ENCODE results near the gene GNG2.

Gene GNG2

DNA sequence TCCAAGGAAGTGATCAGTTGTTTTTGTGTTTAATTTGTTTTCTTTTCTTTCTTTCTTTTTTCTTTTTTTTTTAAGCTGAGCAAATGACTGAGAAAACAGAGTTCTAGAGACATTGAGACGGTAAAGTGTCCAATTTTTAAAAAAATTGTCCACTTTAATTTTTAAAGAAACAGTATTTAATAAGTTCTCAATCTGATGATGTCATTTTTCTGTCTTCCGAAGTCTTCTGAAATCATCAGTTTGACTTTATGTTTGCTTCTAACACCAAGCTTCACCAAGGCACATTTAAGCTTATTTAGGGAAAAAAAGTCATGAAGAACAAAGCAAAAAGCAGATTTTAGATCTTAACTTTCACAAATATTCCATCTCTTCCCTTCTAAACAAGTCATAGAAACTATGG is 65.6 kb downstream of the GNG2 start:
- Mint-ChIP-seq H3K4me3 (no peak overlapping the region), H3K27ac (no peak overlapping the region), H3K4me1 (peaks cover 19 to 34% of the 10 kb centered on the region in 2 donors), H3K27me3 (no peaks in the 10 kb centered on the region), H3K9me3 (no peaks in the 10 kb centered on the region), H3K36me3 (peaks cover 12 to 30% of the 10 kb centered on the region in 2 donors)
- no peak for ATAC-seq (replicated peaks)
- no peak for DNase-seq

DNA sequence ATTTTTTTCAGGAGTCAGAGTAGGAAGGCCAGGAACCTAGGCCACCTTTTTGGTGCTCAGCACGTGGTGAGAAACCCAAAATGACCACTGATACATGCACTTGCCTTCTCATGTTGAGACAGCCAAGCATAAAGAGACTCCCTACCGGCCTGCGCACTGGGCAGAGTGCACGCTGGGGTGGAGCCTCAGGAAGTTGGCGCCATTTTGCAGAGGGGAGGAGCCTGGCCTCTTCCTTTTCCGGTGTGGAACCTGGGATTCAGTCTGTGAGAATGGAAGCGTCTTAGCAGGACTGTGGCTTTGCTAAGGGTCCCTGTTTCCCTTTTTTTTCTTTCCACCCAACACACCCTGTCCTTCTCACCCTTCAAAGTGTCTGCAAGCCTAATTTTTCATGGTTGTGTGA is 66.0 kb downstream of the GNG2 start:
- H3K9me3 Mint-ChIP-seq, result peaks cover 0 to 3% of the 10 kb centered on the region in 2 donors
- no peaks in the 10 kb centered on the region for H3K27me3 Mint-ChIP-seq
- ATAC-seq (replicated peaks) (no peak), DNase-seq (no peak)
- no peak overlapping the region for H3K27ac Mint-ChIP-seq
- no peak overlapping the region for H3K4me3 Mint-ChIP-seq
- peaks cover 24 to 39% of the 10 kb centered on the region in 2 donors for H3K4me1 Mint-ChIP-seq
- H3K36me3 Mint-ChIP-seq, result peaks cover 16 to 34% of the 10 kb centered on the region in 2 donors

DNA sequence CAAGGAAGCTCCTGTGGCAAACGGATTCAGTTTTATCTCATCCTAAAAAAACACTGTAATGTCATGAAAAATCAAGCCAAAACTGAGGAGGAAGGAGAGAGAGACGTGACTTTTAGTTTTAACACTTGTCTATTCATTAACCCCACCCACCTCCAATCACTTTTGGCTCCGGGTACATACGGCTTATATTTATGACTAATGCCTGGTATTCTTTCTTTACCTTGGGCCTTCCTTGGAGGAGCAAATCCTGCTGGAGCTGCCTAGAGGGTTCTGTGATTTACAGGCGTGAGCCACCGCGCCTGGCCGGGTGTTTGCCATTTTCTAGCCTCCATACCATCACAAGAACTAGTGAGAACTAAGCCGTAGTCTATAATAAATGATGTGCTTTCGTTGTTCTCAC is 68.2 kb downstream of the GNG2 start:
- peaks cover 0 to 3% of the 10 kb centered on the region in 2 donors for H3K9me3 Mint-ChIP-seq
- no peak overlapping the region for H3K4me3 Mint-ChIP-seq
- H3K27me3 Mint-ChIP-seq, result no peaks in the 10 kb centered on the region
- no peak overlapping the region for H3K27ac Mint-ChIP-seq
- DNase-seq, result no peak
- H3K36me3 Mint-ChIP-seq, result peaks cover 20 to 43% of the 10 kb centered on the region in 2 donors
- no peak for ATAC-seq (replicated peaks)
- H3K4me1 Mint-ChIP-seq, result peaks cover 20 to 38% of the 10 kb centered on the region in 2 donors

GRCh38 chr14:51929166-51929565 is 68.8 kb downstream of the GNG2 start:
- peaks cover 0 to 3% of the 10 kb centered on the region in 2 donors for H3K9me3 Mint-ChIP-seq
- no peak for ATAC-seq (replicated peaks)
- no peak overlapping the region for H3K4me3 Mint-ChIP-seq
- peaks cover 22 to 42% of the 10 kb centered on the region in 2 donors for H3K4me1 Mint-ChIP-seq
- no peaks in the 10 kb centered on the region for H3K27me3 Mint-ChIP-seq
- peaks cover 25 to 47% of the 10 kb centered on the region in 2 donors for H3K36me3 Mint-ChIP-seq
- DNase-seq, result no peak
- H3K27ac Mint-ChIP-seq, result no peak overlapping the region

- H3K36me3 Mint-ChIP-seq, result peaks cover 30 to 50% of the 10 kb centered on the region in 2 donors
- H3K27ac Mint-ChIP-seq, result peak overlapping the region; percentile 0
- no peak overlapping the region for H3K4me3 Mint-ChIP-seq
- no peak for ATAC-seq (replicated peaks)
- H3K27me3 Mint-ChIP-seq, result no peaks in the 10 kb centered on the region
- H3K4me1 Mint-ChIP-seq, result peaks cover 23 to 45% of the 10 kb centered on the region in 2 donors
- DNase-seq, result no peak
- peaks cover 0 to 3% of the 10 kb centered on the region in 2 donors for H3K9me3 Mint-ChIP-seq
Observed at GRCh38 chr14:51929910-51930682, 69.7 kb downstream of the GNG2 start.

GRCh38 chr14:51931308-51931707 is 70.9 kb downstream of the GNG2 start:
- DNase-seq, result no peak
- H3K36me3 Mint-ChIP-seq, result peaks cover 34 to 46% of the 10 kb centered on the region in 2 donors
- H3K4me1 Mint-ChIP-seq, result peaks cover 25 to 54% of the 10 kb centered on the region in 2 donors

GRCh38 chr14:51933191-51933590 is 72.8 kb downstream of the GNG2 start:
- Mint-ChIP-seq H3K27ac (no peak overlapping the region), H3K4me3 (no peak overlapping the region), H3K9me3 (peaks cover 0 to 3% of the 10 kb centered on the region in 2 donors), H3K27me3 (no peaks in the 10 kb centered on the region), H3K36me3 (peaks cover 31 to 42% of the 10 kb centered on the region in 2 donors), H3K4me1 (peaks cover 28 to 56% of the 10 kb centered on the region in 2 donors)
- ATAC-seq (replicated peaks) (no peak), DNase-seq (no peak)

More at GRCh38 chr14:51931308-51931707, 70.9 kb downstream of the GNG2 start:
- H3K27ac Mint-ChIP-seq, result no peak overlapping the region
- H3K27me3 Mint-ChIP-seq, result no peaks in the 10 kb centered on the region
- H3K4me3 Mint-ChIP-seq, result no peak overlapping the region
- peaks cover 0 to 3% of the 10 kb centered on the region in 2 donors for H3K9me3 Mint-ChIP-seq
- no peak for ATAC-seq (replicated peaks)

DNA sequence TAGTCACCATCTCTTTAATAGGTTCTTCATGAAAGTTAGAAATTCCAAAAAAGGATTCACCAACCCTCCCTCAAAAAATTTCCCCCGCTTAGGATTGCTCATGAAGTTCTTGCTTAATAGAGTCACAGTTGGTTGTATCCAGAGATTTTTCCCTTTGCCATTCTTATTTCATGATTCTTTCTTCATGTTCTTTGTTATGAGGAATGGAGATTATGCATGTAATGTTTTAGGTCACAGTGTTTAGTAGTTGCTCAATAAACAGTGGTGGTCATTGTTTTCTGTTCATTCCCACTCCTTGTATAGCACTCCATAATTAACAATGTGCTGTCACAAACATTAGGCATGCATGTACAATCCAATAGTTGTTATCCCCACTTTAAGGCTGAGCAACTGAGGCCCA is 77.7 kb downstream of the GNG2 start:
- Mint-ChIP-seq H3K27me3 (no peaks in the 10 kb centered on the region), H3K4me3 (no peak overlapping the region), H3K27ac (peak overlapping the region; percentile 77), H3K36me3 (peaks cover 33 to 48% of the 10 kb centered on the region in 2 donors), H3K9me3 (peaks cover 3 to 5% of the 10 kb centered on the region in 2 donors), H3K4me1 (peaks cover 31 to 51% of the 10 kb centered on the region in 2 donors)
- DNase-seq, result no peak
- no peak for ATAC-seq (replicated peaks)

DNA sequence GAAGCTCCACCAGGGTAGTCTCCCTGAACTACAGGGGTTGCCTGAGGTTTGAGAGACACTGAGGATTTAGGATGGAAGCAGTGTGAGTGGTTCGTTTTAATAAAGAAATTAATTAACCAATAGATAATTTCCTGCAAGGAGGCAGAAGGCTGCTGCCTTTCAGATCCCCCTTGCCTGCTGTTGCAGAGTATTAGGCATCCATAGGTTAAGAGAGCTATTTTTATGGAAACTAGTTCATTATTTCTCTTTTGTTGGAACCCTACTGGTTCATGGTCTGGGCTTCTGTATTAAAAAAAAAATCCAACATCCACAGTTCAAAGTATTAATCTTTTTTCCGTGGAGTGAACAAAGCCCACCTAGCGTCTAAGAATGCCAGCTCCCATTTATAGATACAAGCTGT is 78.4 kb downstream of the GNG2 start:
- Mint-ChIP-seq H3K4me1 (peaks cover 24 to 44% of the 10 kb centered on the region in 2 donors), H3K4me3 (no peak overlapping the region), H3K27ac (peak overlapping the region; percentile 77), H3K9me3 (peaks cover 3 to 5% of the 10 kb centered on the region in 2 donors), H3K36me3 (peaks cover 31 to 45% of the 10 kb centered on the region in 2 donors), H3K27me3 (no peaks in the 10 kb centered on the region)
- DNase-seq (no peak), ATAC-seq (replicated peaks) (no peak)

GRCh38 chr14:51939226-51939625 is 78.8 kb downstream of the GNG2 start:
- Mint-ChIP-seq H3K4me1 (peaks cover 22 to 40% of the 10 kb centered on the region in 2 donors), H3K4me3 (no peak overlapping the region)

DNA sequence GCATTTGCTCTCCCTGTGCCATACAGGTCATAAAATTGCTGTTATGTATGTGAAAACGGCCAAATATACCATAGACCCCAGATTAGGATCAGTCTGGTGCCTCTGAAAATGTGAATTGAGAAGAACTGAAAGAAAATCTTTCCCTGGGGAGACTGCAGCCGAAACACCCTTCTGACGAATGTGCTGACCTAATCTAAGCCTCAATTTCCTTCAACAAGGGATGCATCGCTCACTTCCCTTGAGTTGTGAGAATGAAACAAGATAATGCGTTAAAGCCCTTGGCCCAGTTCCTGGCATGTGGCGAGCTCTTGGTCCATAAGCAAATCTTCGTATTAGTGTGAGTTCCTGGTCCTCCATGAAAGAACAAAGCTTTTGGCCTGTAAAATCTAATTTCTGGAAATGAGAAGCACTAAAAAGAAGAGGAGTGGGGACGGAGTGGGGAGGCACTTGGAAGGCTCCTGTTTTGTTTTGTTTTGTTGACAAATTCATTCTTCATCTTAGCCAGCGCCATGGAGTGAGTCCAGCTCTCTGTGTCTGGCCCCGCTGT is 79.4 kb downstream of the GNG2 start:
- Mint-ChIP-seq H3K4me1 (peaks cover 19 to 35% of the 10 kb centered on the region in 2 donors), H3K27ac (peak overlapping the region; percentile 89), H3K9me3 (peaks cover 4 to 5% of the 10 kb centered on the region in 2 donors), H3K27me3 (no peaks in the 10 kb centered on the region), H3K4me3 (no peak overlapping the region), H3K36me3 (peaks cover 24 to 37% of the 10 kb centered on the region in 2 donors)
- ATAC-seq (replicated peaks) (peak; percentile 90 to 91), DNase-seq (peak; percentile 48)

More at GRCh38 chr14:51939226-51939625, 78.8 kb downstream of the GNG2 start:
- Mint-ChIP-seq H3K27ac (peak overlapping the region; percentile 89), H3K27me3 (no peaks in the 10 kb centered on the region), H3K36me3 (peaks cover 28 to 41% of the 10 kb centered on the region in 2 donors), H3K9me3 (peaks cover 3 to 5% of the 10 kb centered on the region in 2 donors)
- peak in 1 of 2 donors; percentile 22 for ATAC-seq (replicated peaks)
- no peak for DNase-seq

DNA sequence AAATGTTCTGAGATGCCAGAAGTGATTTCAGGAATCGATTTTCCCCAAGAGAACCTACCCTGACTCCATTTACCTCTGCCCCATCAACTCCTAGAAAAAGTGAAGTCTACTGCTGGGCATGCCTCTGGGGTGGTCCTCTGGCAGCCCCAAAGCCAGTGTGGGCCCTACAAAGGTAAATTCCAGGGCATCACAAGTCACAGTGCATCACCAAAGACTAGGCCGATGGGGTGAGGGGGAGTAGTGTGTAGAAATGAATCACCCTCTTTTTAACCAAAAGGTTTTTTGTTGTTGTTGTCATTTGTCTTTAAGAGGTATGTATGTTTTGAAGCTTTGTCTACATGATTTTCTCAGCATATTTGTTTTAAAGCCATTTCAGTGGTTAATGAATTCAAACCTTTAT is 82.6 kb downstream of the GNG2 start:
- no peak overlapping the region for H3K27ac Mint-ChIP-seq
- no peak overlapping the region for H3K4me3 Mint-ChIP-seq
- no peaks in the 10 kb centered on the region for H3K27me3 Mint-ChIP-seq
- peaks cover 17 to 32% of the 10 kb centered on the region in 2 donors for H3K4me1 Mint-ChIP-seq
- ATAC-seq (replicated peaks), result no peak
- DNase-seq, result no peak
- peaks cover 11 to 17% of the 10 kb centered on the region in 2 donors for H3K9me3 Mint-ChIP-seq
- peaks cover 41 to 59% of the 10 kb centered on the region in 2 donors for H3K36me3 Mint-ChIP-seq

DNA sequence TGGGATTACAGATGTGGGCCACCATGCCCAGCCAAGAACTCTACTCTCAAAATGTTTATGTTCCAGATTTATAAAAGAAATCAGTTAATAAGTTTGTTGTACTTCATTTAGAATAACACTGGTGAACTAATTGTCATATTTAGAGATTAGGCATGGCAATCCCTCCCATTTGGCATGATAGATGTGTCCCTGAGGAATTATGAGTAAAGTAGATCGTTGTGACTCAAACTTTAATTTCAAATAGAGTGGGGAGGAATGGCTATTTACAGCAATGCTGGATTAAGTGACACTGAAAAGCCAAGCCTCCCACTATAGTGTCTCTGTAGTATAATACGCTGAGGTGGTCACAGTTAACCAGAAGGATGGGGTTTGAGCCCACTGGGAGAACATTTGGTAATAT is 89.6 kb downstream of the GNG2 start:
- Mint-ChIP-seq H3K27me3 (no peaks in the 10 kb centered on the region), H3K9me3 (peaks cover 7 to 13% of the 10 kb centered on the region in 2 donors), H3K36me3 (peaks cover 47 to 74% of the 10 kb centered on the region in 2 donors), H3K4me3 (no peak overlapping the region), H3K4me1 (peaks cover 8 to 30% of the 10 kb centered on the region in 2 donors), H3K27ac (no peak overlapping the region)
- no peak for DNase-seq
- ATAC-seq (replicated peaks), result no peak

DNA sequence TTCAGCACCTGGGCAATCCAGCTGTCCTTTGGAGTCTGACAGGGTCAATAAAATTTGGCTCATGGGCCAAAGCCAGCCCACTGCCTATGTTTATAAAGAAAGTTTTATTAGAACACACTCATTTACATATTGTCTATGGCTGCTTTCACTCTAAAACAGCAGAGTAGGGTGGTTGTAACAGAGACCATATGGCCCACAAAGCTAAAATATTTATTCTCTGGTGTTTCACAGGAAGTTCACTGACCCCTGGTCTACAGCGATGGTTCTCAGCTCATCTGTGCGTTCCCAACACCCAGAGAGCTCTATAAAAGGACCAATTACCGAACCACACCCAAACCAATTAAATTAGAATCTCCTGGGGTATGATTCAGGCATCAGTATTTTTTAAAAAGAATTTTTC is 91.2 kb downstream of the GNG2 start:
- peaks cover 4 to 5% of the 10 kb centered on the region in 2 donors for H3K9me3 Mint-ChIP-seq
- no peaks in the 10 kb centered on the region for H3K27me3 Mint-ChIP-seq
- DNase-seq, result no peak
- H3K4me3 Mint-ChIP-seq, result no peak overlapping the region
- peaks cover 37 to 67% of the 10 kb centered on the region in 2 donors for H3K36me3 Mint-ChIP-seq
- peaks cover 8 to 26% of the 10 kb centered on the region in 2 donors for H3K4me1 Mint-ChIP-seq
- H3K27ac Mint-ChIP-seq, result no peak overlapping the region
- ATAC-seq (replicated peaks), result no peak

- Mint-ChIP-seq H3K4me3 (no peak overlapping the region), H3K27me3 (no peaks in the 10 kb centered on the region), H3K9me3 (peaks cover 10 to 15% of the 10 kb centered on the region in 2 donors), H3K36me3 (peaks cover 54 to 79% of the 10 kb centered on the region in 2 donors), H3K27ac (no peak overlapping the region), H3K4me1 (peaks cover 8 to 31% of the 10 kb centered on the region in 2 donors)
- no peak for DNase-seq
- ATAC-seq (replicated peaks), result no peak
Observed at GRCh38 chr14:51954031-51954430, 93.6 kb downstream of the GNG2 start.
